Stimulated activated naive CD8-positive, alpha-beta T cell treated with anti-CD3 and anti-CD28 coated beads, Interleukin-15, Interleukin-2, amounts not matched to agents 100 U/mL and 50 U/mL, for 24 hours (primary cell): ENCODE data around the gene IDH3A.
A peak's percentile ranks its signal among the peaks of the same experiment; 100 is the strongest.

Experiments used
- ATAC-seq: fragments of 150-1000 bp; cut with Tn5 transposase; one replicate; pipeline ENCODE4 v1.10.0; 2021
- DNase-seq: peaks from one replicate; pipeline ENCODE4 v3.0.0; 2021

IDH3A gene

GRCh38 chr15:78149068-78149804 lies at the start of gene IDH3A:
IDH3A (plus strand) TSS chr15:78149362; CDS start chr15:78149404, 42 bp downstream.
- peak; percentile 100 for DNase-seq

GRCh38 chr15:78100886-78101285 lies 48.3 kb upstream of the IDH3A start:
- DNase-seq (no peak), ATAC-seq (no peak)

More at GRCh38 chr15:78149068-78149804, at the start of gene IDH3A:
- ATAC-seq, result peak; percentile 93

- ATAC-seq, result no peak
- no peak for DNase-seq
Measured at GRCh38 chr15:78101423-78102105, 47.6 kb upstream of the IDH3A start.

GRCh38 chr15:78102211-78102610 lies 47.0 kb upstream of the IDH3A start:
- ATAC-seq, result no peak
- no peak for DNase-seq

GRCh38 chr15:78102741-78103140 lies 46.4 kb upstream of the IDH3A start:
- no peak for DNase-seq
- no peak for ATAC-seq

GRCh38 chr15:78103406-78104118 lies 45.6 kb upstream of the IDH3A start:
- DNase-seq (peak; percentile 71), ATAC-seq (peak; percentile 80)

GRCh38 chr15:78104119-78104479 lies 45.1 kb upstream of the IDH3A start:
- peak; percentile 4 for ATAC-seq

GRCh38 chr15:78104566-78105475 lies 44.3 kb upstream of the IDH3A start:
- DNase-seq, result no peak
- ATAC-seq, result no peak

More at GRCh38 chr15:78104119-78104479, 45.1 kb upstream of the IDH3A start:
- DNase-seq, result no peak

- no peak for ATAC-seq
- DNase-seq, result no peak
Measured at GRCh38 chr15:78105476-78106241, 43.5 kb upstream of the IDH3A start.

- ATAC-seq (no peak), DNase-seq (no peak)
Measured at GRCh38 chr15:78107471-78107870, 41.7 kb upstream of the IDH3A start.

- DNase-seq, result peak; percentile 84
- ATAC-seq, result peak; percentile 71
Measured at GRCh38 chr15:78108300-78109084, 40.7 kb upstream of the IDH3A start.

GRCh38 chr15:78109156-78109555 lies 40.0 kb upstream of the IDH3A start:
- DNase-seq (no peak), ATAC-seq (no peak)

- ATAC-seq (no peak), DNase-seq (no peak)
Measured at GRCh38 chr15:78110096-78110495, 39.1 kb upstream of the IDH3A start.

- ATAC-seq (no peak), DNase-seq (no peak)
Measured at GRCh38 chr15:78110916-78111475, 38.2 kb upstream of the IDH3A start.

- ATAC-seq (no peak), DNase-seq (no peak)
Measured at GRCh38 chr15:78111788-78112187, 37.4 kb upstream of the IDH3A start.

- ATAC-seq, result no peak
Measured at GRCh38 chr15:78112551-78112950, 36.6 kb upstream of the IDH3A start.

GRCh38 chr15:78120523-78120922 lies 28.6 kb upstream of the IDH3A start:
- DNase-seq (no peak), ATAC-seq (no peak)

More at GRCh38 chr15:78112551-78112950, 36.6 kb upstream of the IDH3A start:
- no peak for DNase-seq

- ATAC-seq (no peak), DNase-seq (no peak)
Measured at GRCh38 chr15:78125267-78125666, 23.9 kb upstream of the IDH3A start.

GRCh38 chr15:78127882-78128281 lies 21.3 kb upstream of the IDH3A start:
- ATAC-seq (no peak), DNase-seq (no peak)
